Lower leg skin (tissue), 3 donors: ENCODE measurements around the gene TCL1A.

Experiments used
- CTCF ChIP-seq, 3 donors: fragments of 450-650 bp; IDR thresholded peaks; one replicate each; pipeline ENCODE4 v1.5.1; 2016; ENCODE audit warnings: antibody characterized with exemption in 3 of 3, mild to moderate bottlenecking in 3 of 3, moderate library complexity in 2 of 3
- POLR2A ChIP-seq, 2 donors: fragments of 450-650 bp; IDR thresholded peaks; one replicate each; pipeline ENCODE4 v1.6.1; 2016 to 2017; ENCODE audit warnings: antibody characterized with exemption in 2 of 2, mild to moderate bottlenecking in 1 of 2, moderate library complexity in 1 of 2

GRCh38 chr14:95727056-95727700 is 13.3 kb upstream of the TCL1A start:
- no peak for TF ChIP-seq CTCF (IDR thresholded peaks at IDR 0.05)
- TF ChIP-seq POLR2A (IDR thresholded peaks at IDR 0.05) = no peak
